Suprapubic skin (tissue), 4 donors: ENCODE results near the gene HIF3A.

Experiments
- CTCF ChIP-seq, 2 donors: fragments of 200-600 bp in 1 of 2; fragments of 450-650 bp in 1 of 2; sonication (generic) in 1 of 2; IDR thresholded peaks; one replicate each; pipeline ENCODE4 v1.5.1; 2016 to 2019; ENCODE audit warnings: antibody characterized with exemption in 2 of 2, mild to moderate bottlenecking in 1 of 2, moderate library complexity in 1 of 2
- POLR2A ChIP-seq, 2 donors: fragments of 450-650 bp; IDR thresholded peaks; one replicate each; pipeline ENCODE4 v1.6.1; 2017; ENCODE audit warnings: antibody characterized with exemption in 2 of 2, mild to moderate bottlenecking in 2 of 2, moderate library complexity in 2 of 2
- POLR2AphosphoS5 ChIP-seq, 3 donors: sonication (generic); formaldehyde crosslinking; IDR thresholded peaks; one replicate each; pipeline ENCODE4 v1.6.1; 2017; ENCODE audit warnings: antibody characterized with exemption in 3 of 3

- TF ChIP-seq POLR2A (IDR thresholded peaks at IDR 0.05): no peak
- TF ChIP-seq CTCF (IDR thresholded peaks at IDR 0.05): no peak
- no peak for TF ChIP-seq POLR2AphosphoS5 (IDR thresholded peaks at IDR 0.05)
Observed at GRCh38 chr19:46384396-46384795, 87.6 kb downstream of the HIF3A start.
